Stomach (tissue), 9 donors: Measurements from ENCODE around the gene FAM240A. TPM values are rescaled to one million over a fixed set of nuclear protein-coding genes. Genes with fewer than 3 reads are reported as not detected.

ENCODE experiments used
- DNase-seq, 2 donors: peaks; one replicate each; pipeline versions ENCODE4 v3.0.0 to v3.0.0-alpha.2; 2013 to 2019
- H3K27ac ChIP-seq, 5 donors: fragments of 200-600 bp in 4 of 5; sonication (generic) in 4 of 5; one replicate each; pipeline ENCODE4 v1.5.1; 2013 to 2019; ENCODE audit warnings: mild to moderate bottlenecking in 1 of 5, moderate library complexity in 1 of 5
- H3K27me3 ChIP-seq, 3 donors: fragments of 200-600 bp; sonication (generic); one replicate each; pipeline ENCODE4 v1.5.1; 2017 to 2019; ENCODE audit warnings: mixed run types in 1 of 3
- H3K36me3 ChIP-seq, 4 donors: fragments of 200-600 bp; sonication (generic); 1 replicate in 3 of 4; 2 replicates in 1 of 4; pipeline ENCODE4 v1.5.1; 2016 to 2019
- H3K4me1 ChIP-seq, 4 donors: fragments of 200-600 bp; sonication (generic); one replicate each; pipeline ENCODE4 v1.5.1; 2016 to 2019
- H3K4me3 ChIP-seq, 4 donors: fragments of 200-600 bp; sonication (generic) in 3 of 4; one replicate each; pipeline ENCODE4 v1.5.1; 2016 to 2019; ENCODE audit warnings: mild to moderate bottlenecking in 1 of 4
- H3K9me3 ChIP-seq, 4 donors: fragments of 200-600 bp; sonication (generic); one replicate each; pipeline ENCODE4 v1.5.1; 2016 to 2019
- EP300 ChIP-seq: sonication (generic); formaldehyde crosslinking; IDR thresholded peaks from one replicate; pipeline ENCODE4 v1.6.1; 2017; ENCODE audit warnings: antibody characterized with exemption
- POLR2A ChIP-seq, 4 donors: fragments of 450-650 bp; IDR thresholded peaks; one replicate each; pipeline ENCODE4 v1.6.1; 2016; ENCODE audit warnings: antibody characterized with exemption in 4 of 4, control low read depth in 2 of 4, mild to moderate bottlenecking in 1 of 4, moderate library complexity in 1 of 4
- POLR2AphosphoS5 ChIP-seq, 3 donors: sonication (generic); formaldehyde crosslinking; IDR thresholded peaks; one replicate each; pipeline ENCODE4 v1.6.1; 2016; ENCODE audit warnings: antibody characterized with exemption in 3 of 3
- WGBS, 5 donors: extraction: QIAGEN DNeasy Blood & Tissue Kit in 3 of 5; methylation state at CpG; one replicate each; pipeline versions ENCODE4 v1.1.5 to v1.1.7; 2013 to 2018; 5-methylcytosine and 5-hydroxymethylcytosine counted together
- intact Hi-C: fragments of 100-400 bp; cut with DNase I; formaldehyde crosslinking; loops from one replicate; pipeline ENCODE4 v1.15.1; 2023; ENCODE audit warnings: low total_unique reads
- polyA plus RNA-seq, 3 donors: library from polyadenylated mRNA; stranded (reverse); fragments of 200-250 nt; gene quantifications; one replicate each; pipeline ENCODE4 v1.2.3, GENCODE V29; 2013
- total RNA-seq, 5 donors: library from RNA; depleted of rRNA; stranded (reverse); fragments of >200 nt; gene quantifications; one replicate each; pipeline versions ENCODE4 v1.1.0 to v1.2.3, GENCODE V29; 2014 to 2016
- TF ChIP-seq, protein P1 (sequence below), 7 experiments: fragments of 450-650 bp in 4 of 7; fragments of 200-600 bp in 3 of 7; sonication (generic) in 3 of 7; IDR thresholded peaks; one replicate each; pipeline ENCODE4 v1.5.1; 2016 to 2019; ENCODE audit warnings: antibody characterized with exemption in 7 of 7, control low read depth in 2 of 7, mild to moderate bottlenecking in 1 of 7
- donor health status: healthy with polysubstance abuse.
- donor health status: Bipolar disorder and iron deficiency.
- donor health status: healthy.

Gene FAM240A
- total and polyA plus RNA-seq, 8 donors = not detected

DNA sequence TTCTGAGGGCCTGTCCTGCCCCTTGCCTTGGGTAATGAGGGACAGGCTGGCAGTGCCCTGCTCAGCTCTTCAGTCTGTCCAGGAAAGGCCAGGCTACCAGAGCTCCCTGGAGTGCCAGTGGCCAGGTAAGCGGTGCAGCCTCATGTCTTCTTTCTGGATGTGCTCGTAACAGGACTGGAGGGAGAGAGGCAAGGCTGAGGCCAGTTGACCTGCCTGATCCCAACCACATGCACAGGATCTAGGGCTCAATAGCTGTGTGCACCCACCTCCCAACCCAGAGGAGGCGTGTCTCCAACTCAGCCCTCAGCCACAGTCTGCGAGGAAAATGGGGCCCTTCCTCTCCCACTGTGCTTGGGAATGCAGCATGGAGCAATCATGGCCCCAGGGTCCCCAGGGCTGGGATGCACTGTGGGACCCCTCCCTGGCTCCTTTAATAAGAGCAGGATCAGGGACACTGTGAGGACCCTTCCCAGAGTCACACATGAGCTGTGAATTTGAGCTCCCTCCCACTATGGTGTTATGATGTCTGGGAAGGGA, 58.6 kb downstream of the FAM240A start:
- DNase-seq = peak in 1 of 2 donors; percentile 16
- Histone ChIP-seq H3K27ac (no peak overlapping the region), H3K4me3 (no peak overlapping the region), H3K4me1 (peaks cover under 1 to 16% (median 7%) of the 10 kb centered on the region in 4 donors), H3K36me3 (peaks cover 0 to 39% (median 23%) of the 10 kb centered on the region in 4 donors), H3K9me3 (no peaks in the 10 kb centered on the region), H3K27me3 (no peaks in the 10 kb centered on the region)
- TF ChIP-seq POLR2A (IDR thresholded peaks at IDR 0.05) (no peak), POLR2AphosphoS5 (IDR thresholded peaks at IDR 0.05) (no peak), EP300 (no peak)
- TF ChIP-seq, protein P1, sequence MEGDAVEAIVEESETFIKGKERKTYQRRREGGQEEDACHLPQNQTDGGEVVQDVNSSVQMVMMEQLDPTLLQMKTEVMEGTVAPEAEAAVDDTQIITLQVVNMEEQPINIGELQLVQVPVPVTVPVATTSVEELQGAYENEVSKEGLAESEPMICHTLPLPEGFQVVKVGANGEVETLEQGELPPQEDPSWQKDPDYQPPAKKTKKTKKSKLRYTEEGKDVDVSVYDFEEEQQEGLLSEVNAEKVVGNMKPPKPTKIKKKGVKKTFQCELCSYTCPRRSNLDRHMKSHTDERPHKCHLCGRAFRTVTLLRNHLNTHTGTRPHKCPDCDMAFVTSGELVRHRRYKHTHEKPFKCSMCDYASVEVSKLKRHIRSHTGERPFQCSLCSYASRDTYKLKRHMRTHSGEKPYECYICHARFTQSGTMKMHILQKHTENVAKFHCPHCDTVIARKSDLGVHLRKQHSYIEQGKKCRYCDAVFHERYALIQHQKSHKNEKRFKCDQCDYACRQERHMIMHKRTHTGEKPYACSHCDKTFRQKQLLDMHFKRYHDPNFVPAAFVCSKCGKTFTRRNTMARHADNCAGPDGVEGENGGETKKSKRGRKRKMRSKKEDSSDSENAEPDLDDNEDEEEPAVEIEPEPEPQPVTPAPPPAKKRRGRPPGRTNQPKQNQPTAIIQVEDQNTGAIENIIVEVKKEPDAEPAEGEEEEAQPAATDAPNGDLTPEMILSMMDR (IDR thresholded peaks at IDR 0.05) = no peak
- WGBS, 5 donors = 80 to 99% (median 97%) methylated on average over 1 to 4 of the region's 4 CpGs
- intact Hi-C loops = no loop called here

DNA sequence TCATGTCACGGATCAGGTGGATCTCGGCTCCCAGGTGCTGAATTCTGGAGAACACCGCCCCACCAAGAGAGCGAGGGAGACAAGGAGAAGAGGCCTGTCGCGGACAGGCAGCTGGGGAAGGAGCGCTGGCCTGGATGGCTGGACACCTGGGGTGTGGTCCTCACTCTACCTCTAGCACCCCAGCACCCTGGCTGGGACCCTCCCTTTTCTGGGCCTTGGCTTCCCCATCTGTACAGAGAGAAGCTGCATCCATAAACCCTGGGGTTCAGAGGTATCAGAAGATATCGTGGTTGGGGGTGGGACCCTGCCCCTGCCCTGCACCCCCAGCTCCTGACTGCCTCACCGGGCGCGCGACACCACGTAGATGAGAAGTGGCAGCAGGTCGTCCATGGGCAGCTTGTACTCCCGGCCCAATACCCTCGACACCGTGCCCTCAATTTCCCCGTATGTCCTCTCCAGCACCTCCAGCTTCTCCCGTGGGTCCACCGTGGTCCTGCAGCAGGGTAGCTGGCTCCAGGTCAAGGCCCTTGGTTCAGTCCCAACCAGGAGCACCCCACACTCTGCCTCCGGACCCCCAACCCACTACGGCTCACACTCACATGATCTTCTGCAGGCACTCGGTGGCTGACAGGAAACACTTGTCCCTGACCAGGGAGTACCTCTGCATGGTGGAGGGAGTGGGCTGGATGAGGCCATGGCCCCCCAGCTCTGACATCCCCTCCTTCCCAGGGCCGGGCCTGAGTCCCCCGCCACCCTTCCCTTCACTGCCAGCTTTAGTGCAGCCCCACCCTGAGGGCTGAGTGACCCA, 59.4 kb downstream of the FAM240A start:
- no peaks in the 10 kb centered on the region for H3K27me3 ChIP-seq
- intact Hi-C loops = no loop called here
- peaks cover 0 to 11% (median 9%) of the 10 kb centered on the region in 4 donors for H3K4me1 ChIP-seq
- WGBS, 5 donors = 90 to 94% (median 94%) methylated on average over 12 to 25 of the region's 25 CpGs
- peaks cover 0 to 42% (median 26%) of the 10 kb centered on the region in 4 donors for H3K36me3 ChIP-seq
- no peak overlapping the region for H3K4me3 ChIP-seq
- no peak overlapping the region for H3K27ac ChIP-seq
- no peaks in the 10 kb centered on the region for H3K9me3 ChIP-seq
- TF ChIP-seq POLR2AphosphoS5 (IDR thresholded peaks at IDR 0.05) (no peak), POLR2A (IDR thresholded peaks at IDR 0.05) (no peak), EP300 (no peak)
- TF ChIP-seq, protein P1 (IDR thresholded peaks at IDR 0.05) = no peak
- DNase-seq = no peak

DNA sequence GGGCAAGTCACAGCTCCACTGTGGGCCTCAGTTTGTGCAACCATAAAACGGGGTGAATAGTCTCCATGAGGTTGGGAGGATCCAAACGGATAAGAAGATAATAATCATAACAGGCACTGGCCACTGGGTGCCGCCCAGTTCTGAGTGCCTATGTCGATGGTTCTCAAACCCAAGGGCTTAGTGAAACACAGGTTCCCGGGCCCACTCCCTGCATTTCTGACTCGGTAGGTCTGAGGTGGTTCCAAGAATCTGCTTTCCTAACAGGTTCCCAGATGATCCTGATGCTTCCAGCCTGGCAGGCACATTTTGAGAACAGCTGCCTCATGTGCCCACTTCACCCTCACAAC, 60.0 kb downstream of the FAM240A start:
- H3K4me3 ChIP-seq = no peak overlapping the region
- H3K36me3 ChIP-seq = peaks cover 0 to 46% (median 26%) of the 10 kb centered on the region in 4 donors
- intact Hi-C loops = no loop called here
- H3K27me3 ChIP-seq = no peaks in the 10 kb centered on the region
- H3K27ac ChIP-seq = no peak overlapping the region
- no peaks in the 10 kb centered on the region for H3K9me3 ChIP-seq
- WGBS, 5 donors = 89 to 94% (median 93%) methylated on average over 6 of the region's 6 CpGs
- no peak for DNase-seq
- H3K4me1 ChIP-seq = peaks cover 0 to 14% (median 9%) of the 10 kb centered on the region in 4 donors
- TF ChIP-seq POLR2A (IDR thresholded peaks at IDR 0.05) (no peak), EP300 (no peak), POLR2AphosphoS5 (IDR thresholded peaks at IDR 0.05) (no peak)
- TF ChIP-seq, protein P1 (IDR thresholded peaks at IDR 0.05) = no peak

DNA sequence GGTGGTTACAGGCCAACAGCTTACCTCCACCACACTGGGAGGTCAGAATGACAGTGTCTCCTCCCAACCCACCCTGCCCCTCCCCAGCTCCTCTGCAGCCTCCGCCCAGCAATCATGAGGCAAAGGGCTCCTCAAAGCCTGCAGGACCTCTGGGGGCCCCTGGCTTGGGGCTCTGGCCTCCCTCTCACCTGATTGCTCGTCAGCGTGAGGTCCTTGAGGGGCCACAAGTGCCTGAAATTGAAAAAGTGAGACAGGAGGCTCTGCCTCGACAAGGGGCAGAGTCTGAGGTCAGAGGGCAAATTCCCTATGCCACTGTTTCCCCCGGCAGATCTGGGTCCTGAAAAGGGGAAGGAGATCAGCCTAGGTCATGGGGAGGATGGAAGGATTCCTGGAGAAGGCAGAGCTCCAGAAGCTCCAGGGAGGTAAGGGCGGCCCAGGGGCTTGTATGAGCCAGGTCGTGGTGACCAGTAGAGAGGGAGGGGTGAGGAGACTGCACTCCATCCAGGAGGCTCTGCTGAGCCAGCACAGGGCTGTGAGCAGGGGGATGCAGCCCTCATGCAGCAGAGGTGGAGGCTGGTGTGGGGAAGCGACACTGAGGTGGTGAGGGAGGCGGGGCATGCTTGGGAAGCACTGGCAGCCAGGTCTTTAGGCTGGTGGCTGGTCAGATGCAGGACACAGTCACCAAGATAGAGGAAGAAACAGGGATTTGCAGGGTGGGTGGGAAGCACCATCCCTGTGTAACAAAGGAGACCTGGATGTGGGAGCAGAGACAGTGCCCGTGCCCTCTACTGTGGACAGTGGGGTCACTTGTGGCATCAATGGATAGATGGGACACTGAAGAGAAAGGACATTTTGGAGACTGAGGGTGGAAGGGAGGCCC, 61.1 kb downstream of the FAM240A start:
- WGBS, 5 donors = 86 to 90% (median 87%) methylated on average over 10 of the region's 10 CpGs
- Histone ChIP-seq H3K36me3 (peaks cover 0 to 50% (median 26%) of the 10 kb centered on the region in 4 donors), H3K27me3 (no peaks in the 10 kb centered on the region), H3K27ac (no peak overlapping the region), H3K4me3 (no peak overlapping the region), H3K4me1 (peaks cover 0 to 14% (median 9%) of the 10 kb centered on the region in 4 donors), H3K9me3 (no peaks in the 10 kb centered on the region)
- intact Hi-C loops = no loop called here
- DNase-seq = no peak
- TF ChIP-seq POLR2AphosphoS5 (IDR thresholded peaks at IDR 0.05) (no peak), EP300 (no peak)
- TF ChIP-seq, protein P1 (IDR thresholded peaks at IDR 0.05) = no peak
